ENCODE results near the gene GRAMD1C.
"Not testable (repeated sequence)": the region's sequence is repeated elsewhere in the genome, so short reads cannot be mapped to it uniquely, and the experiment has no call there.

The GRAMD1C gene

GRCh38 chr3:113838631-113839209 lies at the start of gene GRAMD1C:
GRAMD1C (plus strand) TSS chr3:113838788; CDS start chr3:113838910, 122 bp downstream.
- DNase-seq, result peak; percentile 88

- no peak for DNase-seq
These were observed 47.2 kb upstream of the GRAMD1C start for GRCh38 chr3:113791381-113791780.

GRCh38 chr3:113794526-113794925 lies 44.1 kb upstream of the GRAMD1C start:
- DNase-seq, result no peak

- DNase-seq, result no peak
These were observed 42.9 kb upstream of the GRAMD1C start for GRCh38 chr3:113795693-113796092.

GRCh38 chr3:113802795-113803455 lies 35.7 kb upstream of the GRAMD1C start:
- DNase-seq, result no peak

GRCh38 chr3:113804661-113805060 lies 33.9 kb upstream of the GRAMD1C start:
- DNase-seq, result no peak

GRCh38 chr3:113805249-113805648 lies 33.3 kb upstream of the GRAMD1C start:
- no peak for DNase-seq

GRCh38 chr3:113812854-113813253 lies 25.7 kb upstream of the GRAMD1C start:
- DNase-seq, result no peak

GRCh38 chr3:113819866-113820265 lies 18.7 kb upstream of the GRAMD1C start:
- no peak for DNase-seq

GRCh38 chr3:113825090-113825489 lies 13.5 kb upstream of the GRAMD1C start:
- DNase-seq, result no peak

GRCh38 chr3:113828600-113828999 lies 10.0 kb upstream of the GRAMD1C start:
- no peak for DNase-seq

- no peak for DNase-seq
These were observed 8.8 kb upstream of the GRAMD1C start for GRCh38 chr3:113829576-113830354.

- no peak for DNase-seq
These were observed 7.6 kb upstream of the GRAMD1C start for GRCh38 chr3:113831103-113831355.

GRCh38 chr3:113832477-113833164 lies 6.0 kb upstream of the GRAMD1C start:
- DNase-seq, result no peak

- no peak for DNase-seq
These were observed 3.6 kb upstream of the GRAMD1C start for GRCh38 chr3:113834983-113835382.

GRCh38 chr3:113839551-113839950 lies 963 bp downstream of the GRAMD1C start:
- no peak for DNase-seq

- no peak for DNase-seq
These were observed 6.1 kb downstream of the GRAMD1C start for GRCh38 chr3:113844622-113845222.

GRCh38 chr3:113847247-113847646 lies 8.7 kb downstream of the GRAMD1C start:
- no peak for DNase-seq

GRCh38 chr3:113847664-113848461 lies 9.3 kb downstream of the GRAMD1C start:
- DNase-seq, result no peak

- not testable (repeated sequence) for DNase-seq
These were observed 10.5 kb downstream of the GRAMD1C start for GRCh38 chr3:113849071-113849470.

- not testable (repeated sequence) for DNase-seq
These were observed 11.3 kb downstream of the GRAMD1C start for GRCh38 chr3:113849841-113850240.

- not testable (repeated sequence) for DNase-seq
These were observed 11.8 kb downstream of the GRAMD1C start for GRCh38 chr3:113850391-113850790.
